Gastroesophageal sphincter (tissue), 4 donors: ENCODE data around the gene STON1. TPM values are rescaled to one million over a fixed set of nuclear protein-coding genes. Genes with fewer than 3 reads are reported as not detected.

Source experiments
- ATAC-seq: fragments of 150-250 bp; one replicate; pipeline ENCODE4 v1.9.1; 2016; ENCODE audit warnings: mild to moderate bottlenecking, moderate library complexity
- H3K27ac ChIP-seq, 4 donors: fragments of 200-600 bp; sonication (generic) in 3 of 4; 1 replicate in 3 of 4; 2 replicates in 1 of 4; pipeline ENCODE4 v1.5.1; 2016 to 2019
- H3K27me3 ChIP-seq: fragments of 200-600 bp; sonication (generic); one replicate; pipeline ENCODE4 v1.5.1; 2019
- H3K36me3 ChIP-seq, 2 donors: fragments of 200-600 bp; sonication (generic); one replicate each; pipeline ENCODE4 v1.5.1; 2019; ENCODE audit warnings: control low read depth in 1 of 2
- H3K4me1 ChIP-seq, 3 donors: fragments of 200-600 bp; sonication (generic); 1 replicate in 2 of 3; 2 replicates in 1 of 3; pipeline ENCODE4 v1.5.1; 2016 to 2019; ENCODE audit warnings: control low read depth in 2 of 3
- H3K4me3 ChIP-seq, 2 donors: fragments of 200-600 bp; sonication (generic); one replicate each; pipeline ENCODE4 v1.5.1; 2019; ENCODE audit warnings: mild to moderate bottlenecking in 1 of 2, moderate library complexity in 1 of 2
- H3K9me3 ChIP-seq, 3 donors: fragments of 200-600 bp; sonication (generic); one replicate each; pipeline ENCODE4 v1.5.1; 2017 to 2019; ENCODE audit warnings: control low read depth in 2 of 3
- EP300 ChIP-seq: sonication (generic); formaldehyde crosslinking; IDR thresholded peaks from one replicate; pipeline ENCODE4 v1.6.1; 2017; ENCODE audit warnings: antibody characterized with exemption, mild to moderate bottlenecking
- POLR2A ChIP-seq, 2 donors: fragments of 450-650 bp; IDR thresholded peaks; one replicate each; pipeline ENCODE4 v1.6.1; 2017; ENCODE audit warnings: antibody characterized with exemption in 2 of 2, mild to moderate bottlenecking in 2 of 2, moderate library complexity in 1 of 2
- POLR2AphosphoS5 ChIP-seq: sonication (generic); formaldehyde crosslinking; IDR thresholded peaks from one replicate; pipeline ENCODE4 v1.6.1; 2017; ENCODE audit warnings: antibody characterized with exemption
- WGBS, 2 donors: methylation state at CpG; one replicate each; pipeline ENCODE4 v1.1.5; 2018; ENCODE audit warnings: low coverage in 1 of 2; 5-methylcytosine and 5-hydroxymethylcytosine counted together
- total RNA-seq, 4 donors: library from RNA; depleted of rRNA; stranded (reverse); fragments of >200 nt; gene quantifications; one replicate each; pipeline ENCODE4 v1.1.0, GENCODE V29; 2016
- TF ChIP-seq, protein P1 (sequence below), 4 experiments: fragments of 200-600 bp in 2 of 4; fragments of 450-650 bp in 2 of 4; sonication (generic) in 1 of 4; IDR thresholded peaks; one replicate each; pipeline ENCODE4 v1.5.1; 2017 to 2019; ENCODE audit warnings: antibody characterized with exemption in 4 of 4, mild to moderate bottlenecking in 2 of 4, moderate library complexity in 2 of 4

STON1 gene
- total RNA-seq, 4 donors from 2014 or later: 118 to 263 (median 158) TPM

GRCh38 chr2:48566592-48567310 lies 36.8 kb downstream of the STON1 start:
- Histone ChIP-seq H3K4me1 (peaks cover 0 to 63% (median 24%) of the 10 kb centered on the region in 3 donors), H3K4me3 (no peak overlapping the region)

GRCh38 chr2:48567671-48568070 lies 37.7 kb downstream of the STON1 start:
- no peaks in the 10 kb centered on the region for H3K9me3 ChIP-seq
- peaks cover 0 to 5% of the 10 kb centered on the region in 2 donors for H3K36me3 ChIP-seq
- TF ChIP-seq POLR2A (IDR thresholded peaks at IDR 0.05) (no peak), EP300 (no peak), POLR2AphosphoS5 (no peak)
- no peak for ATAC-seq
- H3K27ac ChIP-seq: peak overlapping the region in 3 of 4 donors; percentile 56 to 63 (median 59)
- 37 to 44% methylated on average over 2 to 3 of the region's 4 CpGs for WGBS, 2 donors
- H3K27me3 ChIP-seq: no peaks in the 10 kb centered on the region
- peaks cover 3 to 72% (median 24%) of the 10 kb centered on the region in 3 donors for H3K4me1 ChIP-seq
- H3K4me3 ChIP-seq: no peak overlapping the region

More at GRCh38 chr2:48566592-48567310, 36.8 kb downstream of the STON1 start:
- no peak for ATAC-seq
- TF ChIP-seq, protein P1, sequence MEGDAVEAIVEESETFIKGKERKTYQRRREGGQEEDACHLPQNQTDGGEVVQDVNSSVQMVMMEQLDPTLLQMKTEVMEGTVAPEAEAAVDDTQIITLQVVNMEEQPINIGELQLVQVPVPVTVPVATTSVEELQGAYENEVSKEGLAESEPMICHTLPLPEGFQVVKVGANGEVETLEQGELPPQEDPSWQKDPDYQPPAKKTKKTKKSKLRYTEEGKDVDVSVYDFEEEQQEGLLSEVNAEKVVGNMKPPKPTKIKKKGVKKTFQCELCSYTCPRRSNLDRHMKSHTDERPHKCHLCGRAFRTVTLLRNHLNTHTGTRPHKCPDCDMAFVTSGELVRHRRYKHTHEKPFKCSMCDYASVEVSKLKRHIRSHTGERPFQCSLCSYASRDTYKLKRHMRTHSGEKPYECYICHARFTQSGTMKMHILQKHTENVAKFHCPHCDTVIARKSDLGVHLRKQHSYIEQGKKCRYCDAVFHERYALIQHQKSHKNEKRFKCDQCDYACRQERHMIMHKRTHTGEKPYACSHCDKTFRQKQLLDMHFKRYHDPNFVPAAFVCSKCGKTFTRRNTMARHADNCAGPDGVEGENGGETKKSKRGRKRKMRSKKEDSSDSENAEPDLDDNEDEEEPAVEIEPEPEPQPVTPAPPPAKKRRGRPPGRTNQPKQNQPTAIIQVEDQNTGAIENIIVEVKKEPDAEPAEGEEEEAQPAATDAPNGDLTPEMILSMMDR (IDR thresholded peaks at IDR 0.05): peak in 2 of 4 experiments; percentile 21 to 45
- TF ChIP-seq POLR2A (IDR thresholded peaks at IDR 0.05): no peak
- Histone ChIP-seq H3K9me3 (no peaks in the 10 kb centered on the region), H3K27me3 (no peaks in the 10 kb centered on the region), H3K36me3 (peaks cover 0 to 11% of the 10 kb centered on the region in 2 donors), H3K27ac (peak overlapping the region in 3 of 4 donors; percentile 57 to 63 (median 59))
- 16 to 17% methylated on average over 3 to 7 of the region's 7 CpGs for WGBS, 2 donors

GRCh38 chr2:48568547-48568946 lies 38.6 kb downstream of the STON1 start:
- TF ChIP-seq POLR2AphosphoS5: peak; percentile 63
- TF ChIP-seq, protein P1 (IDR thresholded peaks at IDR 0.05): no peak
- ATAC-seq: peak; percentile 49
- Histone ChIP-seq H3K4me3 (no peak overlapping the region), H3K27ac (peak overlapping the region in 3 of 4 donors; percentile 56 to 63 (median 59)), H3K9me3 (no peaks in the 10 kb centered on the region), H3K4me1 (peaks cover 3 to 81% (median 24%) of the 10 kb centered on the region in 3 donors), H3K27me3 (no peaks in the 10 kb centered on the region), H3K36me3 (peaks cover 0 to 4% of the 10 kb centered on the region in 2 donors)
- 71 to 86% methylated on average over 2 to 4 of the region's 4 CpGs for WGBS, 2 donors

- H3K27ac ChIP-seq: peak overlapping the region in 1 of 4 donors; percentile 39
- ATAC-seq: no peak
Observed at GRCh38 chr2:48569433-48569832, 39.5 kb downstream of the STON1 start.

DNA sequence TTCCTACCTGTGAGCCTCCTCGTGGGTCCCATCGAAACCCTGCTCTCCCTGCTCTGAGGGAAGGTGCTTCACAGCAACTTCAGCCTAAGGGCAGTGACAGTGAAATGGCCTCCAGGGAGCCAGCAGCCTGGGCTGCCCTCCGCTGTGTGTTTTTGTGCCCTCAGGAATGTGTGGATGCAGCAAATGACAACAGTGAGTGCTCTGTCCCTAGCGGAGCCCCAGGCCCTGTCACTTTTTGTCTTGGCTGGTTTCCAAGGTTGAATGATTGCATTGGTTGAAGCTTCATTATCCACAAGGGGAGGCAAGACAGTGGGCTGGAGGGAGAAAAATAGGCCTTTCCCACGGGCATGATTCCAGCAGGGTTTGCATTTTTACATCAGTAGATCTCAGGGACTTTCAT lies 42.9 kb downstream of the STON1 start:
- H3K27ac ChIP-seq: peak overlapping the region in 3 of 4 donors; percentile 33 to 41 (median 33)
- peaks cover 3 to 63% (median 18%) of the 10 kb centered on the region in 3 donors for H3K4me1 ChIP-seq
- no peaks in the 10 kb centered on the region for H3K27me3 ChIP-seq
- 39 to 50% methylated on average over 2 of the region's 5 CpGs for whole genome bisulfite sequencing, 2 donors
- ATAC-seq: no peak
- no peak for TF ChIP-seq POLR2AphosphoS5
- no peak for TF ChIP-seq EP300
- no peak for TF ChIP-seq POLR2A (IDR thresholded peaks at IDR 0.05)
- TF ChIP-seq, protein P1 (IDR thresholded peaks at IDR 0.05): no peak
- H3K4me3 ChIP-seq: no peak overlapping the region
- H3K9me3 ChIP-seq: no peaks in the 10 kb centered on the region
- H3K36me3 ChIP-seq: peaks cover 0 to 13% of the 10 kb centered on the region in 2 donors

More at GRCh38 chr2:48569433-48569832, 39.5 kb downstream of the STON1 start:
- no peak overlapping the region for H3K4me3 ChIP-seq
- H3K4me1 ChIP-seq: peaks cover 3 to 86% (median 24%) of the 10 kb centered on the region in 3 donors
- TF ChIP-seq, protein P1 (IDR thresholded peaks at IDR 0.05): no peak
- TF ChIP-seq POLR2A (IDR thresholded peaks at IDR 0.05): no peak
- no peaks in the 10 kb centered on the region for H3K9me3 ChIP-seq
- no peaks in the 10 kb centered on the region for H3K27me3 ChIP-seq
- H3K36me3 ChIP-seq: peaks cover 0 to 4% of the 10 kb centered on the region in 2 donors
